ENCODE data around the gene PRF1. TPM values are rescaled to one million over a fixed set of nuclear protein-coding genes. Genes with fewer than 3 reads are reported as not detected.
"Not testable (repeated sequence)": the region's sequence is repeated elsewhere in the genome, so short reads cannot be mapped to it uniquely, and the experiment has no call there.

Gene PRF1
- polyA plus RNA-seq, result 1 to 10 TPM in 3 of 4 donors, under 1 TPM in 1; 0.87 to 2.4 (median 1.6) TPM
- long read RNA-seq, donor 1, partial matches to known transcripts, result 0 of 1 reads
- long read RNA-seq, donor 1, other reads (novel, unspliced or antisense), result 0 of 1 reads
- long read RNA-seq, donor 2, result 0 reads
- long read RNA-seq, donor 3, result 0 reads
- long read RNA-seq, donor 4, result 0 reads
- long read RNA-seq, donor 5, partial matches to known transcripts, result 0 of 1 reads
- long read RNA-seq, donor 5, other reads (novel, unspliced or antisense), result 0 of 1 reads
- long read RNA-seq, donor 6, partial matches to known transcripts, result 5 of 6 reads
- long read RNA-seq, donor 6, other reads (novel, unspliced or antisense), result 0 of 6 reads
- long read RNA-seq, donor 7, result 0 reads
- long read RNA-seq, donor 8, result 0 reads
- long read RNA-seq, donor 9, result 0 reads
- long read RNA-seq, donor 10, result 0 reads

- no peak for FAIRE-seq
- Histone ChIP-seq H3K4me3 (ENCODE audit: low read depth in 1 of 3, low read length in 3 of 3) (peak within 1 kb of the TSS in 1 of 3 donors; percentile 44), H3K27me3 (ENCODE audit: control insufficient read depth in 3 of 3, insufficient read depth in 3 of 3, low read length in 3 of 3) (no peaks in the 10 kb centered on the region), H3K9me3 (ENCODE audit: control insufficient read depth in 2 of 2, insufficient read depth in 1 of 2, low read depth in 1 of 2, low read length in 1 of 2) (no peaks in the 10 kb centered on the region), H3K27ac (ENCODE audit: low read depth in 1 of 3, low read length in 2 of 3) (peak within 1 kb of the TSS in 2 of 3 donors; percentile 47 to 66), H3K36me3 (ENCODE audit: control insufficient read depth in 3 of 3, insufficient read depth in 2 of 3, low read depth in 1 of 3, low read length in 3 of 3) (peaks cover 0 to 2% (median 0%) of the 10 kb centered on the region in 3 donors), H3K4me1 (ENCODE audit: control insufficient read depth in 3 of 3, insufficient read depth in 2 of 3, low read depth in 1 of 3, low read length in 2 of 3) (peaks cover 0 to 5% (median 0%) of the 10 kb centered on the region in 3 donors)
- WGBS, 3 donors, result 60 to 75% (median 62%) methylated on average over 21 of the region's 21 CpGs
- DNase-seq, result peak; percentile 56 to 69
Measured at GRCh38 chr10:70602665-70603448, at the start of gene PRF1. PRF1 (minus strand) TSS chr10:70602741; CDS start chr10:70600902, 1,839 bp downstream.

- WGBS, 3 donors, result 95 to 98% (median 97%) methylated on average over 5 of the region's 5 CpGs
- no peak for FAIRE-seq
- no peaks in the 10 kb centered on the region for H3K27me3 ChIP-seq (ENCODE audit: control insufficient read depth in 3 of 3, insufficient read depth in 3 of 3, low read length in 3 of 3)
Measured at GRCh38 chr10:70651661-70652060, 49.1 kb upstream of the PRF1 start.

GRCh38 chr10:70650718-70651117 is 48.2 kb upstream of the PRF1 start:
- 83 to 97% (median 87%) methylated on average over 3 of the region's 3 CpGs for WGBS, 3 donors
- H3K36me3 ChIP-seq (ENCODE audit: control insufficient read depth in 3 of 3, insufficient read depth in 2 of 3, low read depth in 1 of 3, low read length in 3 of 3), result no peaks in the 10 kb centered on the region

More at GRCh38 chr10:70651661-70652060, 49.1 kb upstream of the PRF1 start:
- H3K36me3 ChIP-seq (ENCODE audit: control insufficient read depth in 3 of 3, insufficient read depth in 2 of 3, low read depth in 1 of 3, low read length in 3 of 3), result no peaks in the 10 kb centered on the region
- H3K4me1 ChIP-seq (ENCODE audit: control insufficient read depth in 3 of 3, insufficient read depth in 2 of 3, low read depth in 1 of 3, low read length in 2 of 3), result no peaks in the 10 kb centered on the region
- H3K4me3 ChIP-seq (ENCODE audit: low read depth in 1 of 3, low read length in 3 of 3), result no peak overlapping the region
- DNase-seq, result no peak
- no peak overlapping the region for H3K27ac ChIP-seq (ENCODE audit: low read depth in 1 of 3, low read length in 2 of 3)
- peaks cover 0 to 36% of the 10 kb centered on the region in 2 donors for H3K9me3 ChIP-seq (ENCODE audit: control insufficient read depth in 2 of 2, insufficient read depth in 1 of 2, low read depth in 1 of 2, low read length in 1 of 2)

GRCh38 chr10:70650104-70650503 is 47.6 kb upstream of the PRF1 start:
- DNase-seq (no peak), FAIRE-seq (no peak)
- 71 to 82% (median 77%) methylated on average over 3 of the region's 3 CpGs for WGBS, 3 donors
- no peaks in the 10 kb centered on the region for H3K4me1 ChIP-seq (ENCODE audit: control insufficient read depth in 3 of 3, insufficient read depth in 2 of 3, low read depth in 1 of 3, low read length in 2 of 3)
- H3K4me3 ChIP-seq (ENCODE audit: low read depth in 1 of 3, low read length in 3 of 3), result no peak overlapping the region
- H3K9me3 ChIP-seq (ENCODE audit: control insufficient read depth in 2 of 2, insufficient read depth in 1 of 2, low read depth in 1 of 2, low read length in 1 of 2), result peaks cover 0 to 36% of the 10 kb centered on the region in 2 donors
- no peaks in the 10 kb centered on the region for H3K36me3 ChIP-seq (ENCODE audit: control insufficient read depth in 3 of 3, insufficient read depth in 2 of 3, low read depth in 1 of 3, low read length in 3 of 3)
- H3K27ac ChIP-seq (ENCODE audit: low read depth in 1 of 3, low read length in 2 of 3), result no peak overlapping the region
- H3K27me3 ChIP-seq (ENCODE audit: control insufficient read depth in 3 of 3, insufficient read depth in 3 of 3, low read length in 3 of 3), result no peaks in the 10 kb centered on the region

More at GRCh38 chr10:70650718-70651117, 48.2 kb upstream of the PRF1 start:
- Histone ChIP-seq H3K9me3 (ENCODE audit: control insufficient read depth in 2 of 2, insufficient read depth in 1 of 2, low read depth in 1 of 2, low read length in 1 of 2) (peaks cover 0 to 36% of the 10 kb centered on the region in 2 donors), H3K27me3 (ENCODE audit: control insufficient read depth in 3 of 3, insufficient read depth in 3 of 3, low read length in 3 of 3) (no peaks in the 10 kb centered on the region), H3K4me3 (ENCODE audit: low read depth in 1 of 3, low read length in 3 of 3) (no peak overlapping the region), H3K27ac (ENCODE audit: low read depth in 1 of 3, low read length in 2 of 3) (no peak overlapping the region), H3K4me1 (ENCODE audit: control insufficient read depth in 3 of 3, insufficient read depth in 2 of 3, low read depth in 1 of 3, low read length in 2 of 3) (no peaks in the 10 kb centered on the region)
- DNase-seq (no peak), FAIRE-seq (no peak)

GRCh38 chr10:70649526-70649925 is 47.0 kb upstream of the PRF1 start:
- Histone ChIP-seq H3K9me3 (ENCODE audit: control insufficient read depth in 2 of 2, insufficient read depth in 1 of 2, low read depth in 1 of 2, low read length in 1 of 2) (peaks cover 0 to 36% of the 10 kb centered on the region in 2 donors), H3K27me3 (ENCODE audit: control insufficient read depth in 3 of 3, insufficient read depth in 3 of 3, low read length in 3 of 3) (peaks cover 0 to 1% (median 0%) of the 10 kb centered on the region in 3 donors), H3K36me3 (ENCODE audit: control insufficient read depth in 3 of 3, insufficient read depth in 2 of 3, low read depth in 1 of 3, low read length in 3 of 3) (no peaks in the 10 kb centered on the region), H3K27ac (ENCODE audit: low read depth in 1 of 3, low read length in 2 of 3) (no peak overlapping the region), H3K4me1 (ENCODE audit: control insufficient read depth in 3 of 3, insufficient read depth in 2 of 3, low read depth in 1 of 3, low read length in 2 of 3) (no peaks in the 10 kb centered on the region), H3K4me3 (ENCODE audit: low read depth in 1 of 3, low read length in 3 of 3) (no peak overlapping the region)
- no peak for DNase-seq
- WGBS, 3 donors, result 64 to 73% (median 67%) methylated on average over 4 of the region's 4 CpGs
- no peak for FAIRE-seq

GRCh38 chr10:70648427-70648826 is 45.9 kb upstream of the PRF1 start:
- Histone ChIP-seq H3K27ac (ENCODE audit: low read depth in 1 of 3, low read length in 2 of 3) (no peak overlapping the region), H3K4me1 (ENCODE audit: control insufficient read depth in 3 of 3, insufficient read depth in 2 of 3, low read depth in 1 of 3, low read length in 2 of 3) (no peaks in the 10 kb centered on the region), H3K36me3 (ENCODE audit: control insufficient read depth in 3 of 3, insufficient read depth in 2 of 3, low read depth in 1 of 3, low read length in 3 of 3) (no peaks in the 10 kb centered on the region), H3K4me3 (ENCODE audit: low read depth in 1 of 3, low read length in 3 of 3) (no peak overlapping the region), H3K27me3 (ENCODE audit: control insufficient read depth in 3 of 3, insufficient read depth in 3 of 3, low read length in 3 of 3) (peaks cover 0 to 1% (median 0%) of the 10 kb centered on the region in 3 donors), H3K9me3 (ENCODE audit: control insufficient read depth in 2 of 2, insufficient read depth in 1 of 2, low read depth in 1 of 2, low read length in 1 of 2) (peaks cover 0 to 36% of the 10 kb centered on the region in 2 donors)
- WGBS, 3 donors, result 89 to 94% (median 93%) methylated on average over 3 of the region's 3 CpGs
- no peak for FAIRE-seq
- DNase-seq, result peak in 1 of 2 donors; percentile 5

- WGBS, 3 donors, result 56 to 85% (median 57%) methylated on average over 2 to 3 of the region's 3 CpGs
- no peaks in the 10 kb centered on the region for H3K36me3 ChIP-seq (ENCODE audit: control insufficient read depth in 3 of 3, insufficient read depth in 2 of 3, low read depth in 1 of 3, low read length in 3 of 3)
- no peaks in the 10 kb centered on the region for H3K4me1 ChIP-seq (ENCODE audit: control insufficient read depth in 3 of 3, insufficient read depth in 2 of 3, low read depth in 1 of 3, low read length in 2 of 3)
- no peak overlapping the region for H3K4me3 ChIP-seq (ENCODE audit: low read depth in 1 of 3, low read length in 3 of 3)
- peaks cover 0 to 1% (median 0%) of the 10 kb centered on the region in 3 donors for H3K27me3 ChIP-seq (ENCODE audit: control insufficient read depth in 3 of 3, insufficient read depth in 3 of 3, low read length in 3 of 3)
- DNase-seq (no peak), FAIRE-seq (no peak)
- no peak overlapping the region for H3K27ac ChIP-seq (ENCODE audit: low read depth in 1 of 3, low read length in 2 of 3)
- peaks cover 0 to 36% of the 10 kb centered on the region in 2 donors for H3K9me3 ChIP-seq (ENCODE audit: control insufficient read depth in 2 of 2, insufficient read depth in 1 of 2, low read depth in 1 of 2, low read length in 1 of 2)
Measured at GRCh38 chr10:70647086-70647485, 44.5 kb upstream of the PRF1 start.

- DNase-seq; H3K36me3 ChIP-seq (ENCODE audit: control insufficient read depth in 3 of 3, insufficient read depth in 2 of 3, low read depth in 1 of 3, low read length in 3 of 3); H3K4me3 ChIP-seq (ENCODE audit: low read depth in 1 of 3, low read length in 3 of 3); H3K27ac ChIP-seq (ENCODE audit: low read depth in 1 of 3, low read length in 2 of 3); H3K27me3 ChIP-seq (ENCODE audit: control insufficient read depth in 3 of 3, insufficient read depth in 3 of 3, low read length in 3 of 3); H3K4me1 ChIP-seq (ENCODE audit: control insufficient read depth in 3 of 3, insufficient read depth in 2 of 3, low read depth in 1 of 3, low read length in 2 of 3); FAIRE-seq: not testable (repeated sequence)
- 42 to 48% (median 45%) methylated on average over 8 of the region's 8 CpGs for WGBS, 3 donors
- peaks cover 0 to 21% of the 10 kb centered on the region in 2 donors for H3K9me3 ChIP-seq (ENCODE audit: control insufficient read depth in 2 of 2, insufficient read depth in 1 of 2, low read depth in 1 of 2, low read length in 1 of 2)
Measured at GRCh38 chr10:70644959-70645358, 42.4 kb upstream of the PRF1 start.

Measured in small intestine (tissue), 16 donors.